GM18907 (cell line): ENCODE results near the gene GRIK4.
"Not testable (repeated sequence)": the region's sequence is repeated elsewhere in the genome, so short reads cannot be mapped to it uniquely, and the experiment has no call there.

Experiments used
- ATAC-seq: cut with Tn5 transposase; IDR thresholded peaks from one replicate; pipeline ENCODE4 v1.9.1; 2021; ENCODE audit warnings: mild to moderate bottlenecking, moderate library complexity; ENCODE audit not compliant: unreplicated experiment

The GRIK4 gene

GRCh38 chr11:120571476-120571875 lies 59.9 kb downstream of the GRIK4 start:
- no peak for ATAC-seq

- no peak for ATAC-seq
Observed at GRCh38 chr11:120573756-120574354, 62.3 kb downstream of the GRIK4 start.

- ATAC-seq: no peak
Observed at GRCh38 chr11:120574876-120575275, 63.3 kb downstream of the GRIK4 start.

GRCh38 chr11:120575461-120575860 lies 63.9 kb downstream of the GRIK4 start:
- no peak for ATAC-seq

GRCh38 chr11:120576606-120577005 lies 65.1 kb downstream of the GRIK4 start:
- ATAC-seq: no peak

- ATAC-seq: no peak
Observed at GRCh38 chr11:120577041-120577440, 65.5 kb downstream of the GRIK4 start.

- no peak for ATAC-seq
Observed at GRCh38 chr11:120577624-120578363, 66.2 kb downstream of the GRIK4 start.

GRCh38 chr11:120578596-120579154 lies 67.1 kb downstream of the GRIK4 start:
- no peak for ATAC-seq

- ATAC-seq: no peak
Observed at GRCh38 chr11:120579611-120580031, 68.1 kb downstream of the GRIK4 start.

- no peak for ATAC-seq
Observed at GRCh38 chr11:120581313-120581712, 69.8 kb downstream of the GRIK4 start.

- not testable (repeated sequence) for ATAC-seq
Observed at GRCh38 chr11:120582535-120582934, 71.0 kb downstream of the GRIK4 start.

- ATAC-seq: no peak
Observed at GRCh38 chr11:120586072-120586471, 74.5 kb downstream of the GRIK4 start.

- ATAC-seq: no peak
Observed at GRCh38 chr11:120586728-120587127, 75.2 kb downstream of the GRIK4 start.

- no peak for ATAC-seq
Observed at GRCh38 chr11:120587299-120587698, 75.8 kb downstream of the GRIK4 start.

- ATAC-seq: no peak
Observed at GRCh38 chr11:120589376-120589775, 77.8 kb downstream of the GRIK4 start.

GRCh38 chr11:120590472-120590871 lies 78.9 kb downstream of the GRIK4 start:
- no peak for ATAC-seq

GRCh38 chr11:120594746-120595145 lies 83.2 kb downstream of the GRIK4 start:
- no peak for ATAC-seq

GRCh38 chr11:120595557-120595956 lies 84.0 kb downstream of the GRIK4 start:
- no peak for ATAC-seq

- no peak for ATAC-seq
Observed at GRCh38 chr11:120597250-120598215, 86.0 kb downstream of the GRIK4 start.

GRCh38 chr11:120598517-120599257 lies 87.1 kb downstream of the GRIK4 start:
- no peak for ATAC-seq
